HL-60/S4 treated with retinoic acid at 250 ng/mL for 4 days and 3 days (cell line): Measurements from ENCODE around the gene TGM2.

Source experiments
- in situ Hi-C: fragments of 300-500 bp; cut with MboI; formaldehyde crosslinking; loops from 2 replicates; pipeline ENCODE4 v1.7.0; 2022; ENCODE audit warnings: low sequenced_read_pairs

The TGM2 gene

DNA sequence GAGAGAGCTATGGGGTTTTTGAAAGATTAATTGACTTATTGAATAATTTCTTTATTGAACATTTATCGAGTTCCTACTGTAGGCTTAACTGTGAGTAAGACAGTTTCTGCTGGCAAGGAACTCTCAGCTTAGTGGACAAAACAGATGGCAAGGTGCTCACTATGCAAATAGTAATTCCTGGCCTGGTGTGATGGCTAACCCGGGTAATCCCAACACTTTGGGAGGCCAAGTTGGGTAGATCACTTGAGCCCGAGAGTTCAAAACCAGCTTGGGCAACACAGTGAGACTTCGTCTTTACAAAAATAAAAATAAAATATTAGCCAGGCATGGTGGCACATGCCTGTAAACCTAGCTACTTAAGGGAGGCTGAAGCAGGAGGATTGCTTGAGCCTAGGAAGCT, 13.5 kb upstream of the TGM2 start:
- in situ Hi-C loops: no loop called here

- in situ Hi-C loops: no loop called here
Observed at GRCh38 chr20:38178065-38178491, 13.0 kb upstream of the TGM2 start.

GRCh38 chr20:38177201-38177600, 12.1 kb upstream of the TGM2 start:
- in situ Hi-C loops: no loop called here

GRCh38 chr20:38175304-38176180, 10.5 kb upstream of the TGM2 start:
- in situ Hi-C loops: no loop called here

GRCh38 chr20:38173237-38174156, 8.4 kb upstream of the TGM2 start:
- in situ Hi-C loops: no loop called here

DNA sequence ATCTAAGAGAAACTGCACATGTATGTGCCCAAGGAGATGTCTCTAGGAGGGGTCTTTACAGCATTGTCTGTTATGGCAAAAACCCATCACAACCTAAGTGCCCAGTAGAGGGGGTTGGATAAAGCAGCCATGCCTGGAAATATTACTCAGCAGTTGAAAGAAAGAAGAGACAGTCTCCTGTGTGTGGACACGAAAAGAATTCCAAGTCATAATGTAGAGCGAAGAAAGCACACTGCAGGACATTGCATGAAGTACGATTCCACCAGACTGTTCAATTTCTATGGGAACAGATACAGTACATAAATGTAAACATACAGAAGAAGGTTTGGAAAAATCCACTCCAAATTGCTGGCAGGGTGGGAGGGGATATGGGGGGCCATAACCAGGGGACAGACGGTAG, 7.3 kb upstream of the TGM2 start:
- in situ Hi-C loops: no loop called here

GRCh38 chr20:38171675-38172043, 6.6 kb upstream of the TGM2 start:
- in situ Hi-C loops: no loop called here

DNA sequence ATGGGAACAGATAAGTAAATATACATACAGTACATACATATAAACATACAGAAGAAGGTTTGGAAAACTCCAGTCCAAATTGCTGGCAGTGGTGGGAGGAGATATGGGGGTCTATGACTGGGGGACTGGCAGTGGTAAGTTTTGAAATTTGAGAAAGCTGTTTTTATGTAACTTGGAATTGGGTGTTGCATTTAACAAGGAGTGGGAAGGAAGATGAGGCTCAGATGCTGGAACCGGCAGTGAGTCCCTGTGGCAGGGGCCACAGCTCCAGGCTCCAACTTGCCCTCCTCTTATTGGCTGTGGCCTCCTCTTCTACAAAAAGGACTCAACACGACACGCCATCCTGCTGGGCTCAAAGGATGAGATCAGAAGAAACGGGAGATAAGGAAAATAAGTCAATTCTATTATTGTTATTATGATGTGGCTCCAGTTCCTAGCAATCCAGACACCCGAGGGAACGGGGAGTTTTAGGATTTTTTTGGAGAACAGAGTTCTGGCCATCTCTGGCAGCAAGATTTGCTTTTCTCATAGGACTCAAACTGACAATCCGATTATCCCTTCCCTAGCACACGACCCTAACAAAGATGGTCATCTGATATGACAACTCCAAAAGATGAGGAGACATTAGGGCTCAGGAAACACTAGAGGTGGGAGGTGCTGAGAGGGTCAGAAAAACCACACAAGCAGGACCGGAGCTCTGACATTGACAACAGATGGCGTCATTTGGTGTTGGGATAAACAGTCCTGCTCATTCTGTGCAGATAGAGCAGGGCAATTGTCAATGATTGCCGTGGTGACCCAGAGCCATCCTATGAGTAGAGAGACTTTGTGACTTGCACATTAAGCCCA, 6.0 kb upstream of the TGM2 start:
- in situ Hi-C loops: no loop called here

DNA sequence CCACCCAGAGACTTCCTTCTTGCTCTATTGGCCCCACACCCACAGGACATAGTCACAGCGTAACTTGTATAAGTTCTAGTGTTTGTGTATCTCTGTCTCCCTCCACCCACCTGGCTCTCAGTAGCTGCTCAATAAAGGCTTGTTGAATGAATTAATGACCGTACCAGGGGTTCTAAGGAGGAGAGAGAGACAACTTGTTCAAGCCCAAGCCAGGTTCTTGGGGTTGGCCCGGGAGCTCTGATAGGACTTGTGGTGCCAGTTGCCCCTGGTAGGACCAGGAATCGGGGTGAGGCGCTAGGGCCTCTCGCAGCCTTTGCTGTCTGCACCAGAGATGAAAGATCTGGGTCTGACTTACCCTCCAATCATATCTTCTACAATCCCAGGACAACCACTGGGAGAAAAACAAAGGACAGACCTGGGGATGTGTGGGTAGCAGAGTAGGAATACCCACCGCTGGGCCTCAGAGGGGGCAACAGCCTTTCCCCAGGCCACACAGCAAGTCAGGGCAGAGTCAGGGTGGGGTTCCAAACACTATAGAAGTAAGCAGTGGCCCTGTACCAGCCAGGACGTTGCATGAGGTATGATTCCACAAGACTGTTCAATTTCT, 5.3 kb upstream of the TGM2 start:
- in situ Hi-C loops: no loop called here

- in situ Hi-C loops: no loop called here
Observed at GRCh38 chr20:38169636-38170193, 4.6 kb upstream of the TGM2 start.

- in situ Hi-C loops: no loop called here
Observed at GRCh38 chr20:38168791-38169589, 3.9 kb upstream of the TGM2 start.

- in situ Hi-C loops: no loop called here
Observed at GRCh38 chr20:38167851-38168760, 3.0 kb upstream of the TGM2 start.

GRCh38 chr20:38167328-38167850, 2.3 kb upstream of the TGM2 start:
- in situ Hi-C loops: no loop called here

GRCh38 chr20:38166703-38167233, 1.7 kb upstream of the TGM2 start:
- in situ Hi-C loops: no loop called here

GRCh38 chr20:38165966-38166702, 1.1 kb upstream of the TGM2 start:
- in situ Hi-C loops: no loop called here

DNA sequence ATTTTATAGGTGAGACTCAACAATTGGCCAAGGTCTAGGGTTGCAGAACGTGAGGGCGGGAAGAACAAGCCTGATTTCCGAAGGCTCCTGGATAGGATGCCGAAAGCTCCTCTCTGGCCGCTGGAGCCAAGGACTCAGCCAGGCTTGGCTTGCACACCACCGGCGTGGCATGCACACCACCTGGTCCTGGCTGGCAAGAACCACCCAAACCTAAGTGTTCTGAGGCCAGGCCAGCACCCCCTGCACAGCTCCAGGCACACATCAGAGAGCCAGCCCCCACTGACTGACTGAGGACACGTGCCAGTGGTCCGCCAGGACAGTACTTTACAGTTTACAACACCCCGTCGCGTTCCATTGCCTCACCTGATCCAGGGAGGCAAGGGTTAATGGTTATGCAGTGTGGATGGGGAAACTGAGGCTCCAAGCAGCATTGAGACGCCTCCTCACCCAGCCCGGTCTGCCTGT, 414 bp downstream of the TGM2 start:
- in situ Hi-C loops: no loop called here

GRCh38 chr20:38164069-38164468, 1.0 kb downstream of the TGM2 start:
- in situ Hi-C loops: no loop called here
